Measurements from ENCODE around the gene SYT1.

SYT1 gene

DNA sequence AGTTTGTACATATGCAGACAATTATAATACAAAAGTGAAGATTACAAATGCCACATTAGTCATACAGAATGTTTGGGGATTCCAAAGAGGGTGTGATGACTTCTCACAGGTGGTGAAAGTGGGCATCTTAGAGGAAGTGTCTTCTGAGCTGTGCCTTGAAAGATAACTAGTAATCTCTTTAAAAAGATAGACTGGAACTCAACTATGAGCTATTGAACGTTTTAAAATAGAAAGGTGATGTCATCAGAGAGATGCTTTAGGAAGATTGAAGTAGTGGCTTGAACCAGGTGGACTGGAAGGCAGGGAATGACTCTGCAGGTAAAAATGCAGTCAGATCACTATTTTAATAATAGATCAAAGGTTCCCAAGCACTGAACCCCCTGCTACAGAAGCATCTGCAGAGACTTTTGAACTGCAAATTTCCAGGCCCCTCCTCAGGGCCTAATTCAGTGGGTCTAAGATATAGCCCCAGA, 50.3 kb downstream of the SYT1 start:
- Histone ChIP-seq H3K36me3 (ENCODE audit: insufficient read depth, low read length) (no peaks in the 10 kb centered on the region), H3K4me3 (no peak overlapping the region), H3K9me3 (ENCODE audit: low read depth, low read length) (no peaks in the 10 kb centered on the region), H3K27ac (no peak overlapping the region), H3K9ac (ENCODE audit: insufficient read length) (no peak overlapping the region)
- TF ChIP-seq EZH2 (IDR thresholded peaks at IDR 0.05) (no peak), FOXP2 (optimal IDR thresholded peaks at IDR 0.05; ENCODE audit: control extremely low read depth, extremely low read length, insufficient read depth) (no peak), POLR2AphosphoS5 (IDR thresholded peaks at IDR 0.05; ENCODE audit: borderline replicate concordance, low read depth, low read length) (no peak)
- no peak for DNase-seq (ENCODE audit: low read depth, low spot score)

GRCh38 chr12:78916845-78917480, 52.4 kb downstream of the SYT1 start:
- no peak for DNase-seq (ENCODE audit: low read depth, low spot score)
- Histone ChIP-seq H3K9ac (ENCODE audit: insufficient read length) (no peak overlapping the region), H3K9me3 (ENCODE audit: low read depth, low read length) (no peaks in the 10 kb centered on the region), H3K4me3 (no peak overlapping the region), H3K27ac (no peak overlapping the region), H3K36me3 (ENCODE audit: insufficient read depth, low read length) (no peaks in the 10 kb centered on the region)
- TF ChIP-seq EZH2 (IDR thresholded peaks at IDR 0.05) (no peak), POLR2AphosphoS5 (IDR thresholded peaks at IDR 0.05; ENCODE audit: borderline replicate concordance, low read depth, low read length) (no peak), FOXP2 (optimal IDR thresholded peaks at IDR 0.05; ENCODE audit: control extremely low read depth, extremely low read length, insufficient read depth) (no peak)

DNA sequence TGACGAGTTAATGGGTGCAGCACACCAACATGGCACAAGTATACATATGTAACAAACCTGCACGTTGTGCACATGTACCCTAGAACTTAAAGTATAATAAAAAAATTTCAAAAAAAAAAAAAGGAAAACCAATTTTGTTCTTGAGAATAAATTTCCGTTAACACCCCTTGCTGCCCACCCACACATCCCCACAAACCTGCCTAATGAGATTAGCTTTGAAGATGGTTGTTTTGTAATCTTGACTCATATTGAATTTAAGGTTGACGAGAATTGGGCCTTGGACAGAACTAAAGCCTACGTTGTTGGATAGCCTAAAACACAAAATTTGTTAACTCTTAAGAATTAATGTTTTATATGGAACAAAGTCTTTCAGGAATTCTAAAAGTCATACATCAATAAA, 52.9 kb downstream of the SYT1 start:
- no peaks in the 10 kb centered on the region for H3K36me3 ChIP-seq (ENCODE audit: insufficient read depth, low read length)
- H3K27ac ChIP-seq, result no peak overlapping the region
- H3K9me3 ChIP-seq (ENCODE audit: low read depth, low read length), result no peaks in the 10 kb centered on the region
- no peak overlapping the region for H3K4me3 ChIP-seq
- no peak for TF ChIP-seq FOXP2 (optimal IDR thresholded peaks at IDR 0.05; ENCODE audit: control extremely low read depth, extremely low read length, insufficient read depth)
- no peak for TF ChIP-seq EZH2 (IDR thresholded peaks at IDR 0.05)
- TF ChIP-seq POLR2AphosphoS5 (IDR thresholded peaks at IDR 0.05; ENCODE audit: borderline replicate concordance, low read depth, low read length), result no peak
- no peak for DNase-seq (ENCODE audit: low read depth, low spot score)
- no peak overlapping the region for H3K9ac ChIP-seq (ENCODE audit: insufficient read length)

GRCh38 chr12:78918268-78918667, 53.7 kb downstream of the SYT1 start:
- DNase-seq (ENCODE audit: low read depth, low spot score), result no peak
- H3K36me3 ChIP-seq (ENCODE audit: insufficient read depth, low read length), result no peaks in the 10 kb centered on the region
- no peaks in the 10 kb centered on the region for H3K9me3 ChIP-seq (ENCODE audit: low read depth, low read length)
- H3K4me3 ChIP-seq, result no peak overlapping the region
- H3K9ac ChIP-seq (ENCODE audit: insufficient read length), result no peak overlapping the region
- no peak for TF ChIP-seq POLR2AphosphoS5 (IDR thresholded peaks at IDR 0.05; ENCODE audit: borderline replicate concordance, low read depth, low read length)
- no peak for TF ChIP-seq EZH2 (IDR thresholded peaks at IDR 0.05)
- no peak for TF ChIP-seq FOXP2 (optimal IDR thresholded peaks at IDR 0.05; ENCODE audit: control extremely low read depth, extremely low read length, insufficient read depth)
- no peak overlapping the region for H3K27ac ChIP-seq

DNA sequence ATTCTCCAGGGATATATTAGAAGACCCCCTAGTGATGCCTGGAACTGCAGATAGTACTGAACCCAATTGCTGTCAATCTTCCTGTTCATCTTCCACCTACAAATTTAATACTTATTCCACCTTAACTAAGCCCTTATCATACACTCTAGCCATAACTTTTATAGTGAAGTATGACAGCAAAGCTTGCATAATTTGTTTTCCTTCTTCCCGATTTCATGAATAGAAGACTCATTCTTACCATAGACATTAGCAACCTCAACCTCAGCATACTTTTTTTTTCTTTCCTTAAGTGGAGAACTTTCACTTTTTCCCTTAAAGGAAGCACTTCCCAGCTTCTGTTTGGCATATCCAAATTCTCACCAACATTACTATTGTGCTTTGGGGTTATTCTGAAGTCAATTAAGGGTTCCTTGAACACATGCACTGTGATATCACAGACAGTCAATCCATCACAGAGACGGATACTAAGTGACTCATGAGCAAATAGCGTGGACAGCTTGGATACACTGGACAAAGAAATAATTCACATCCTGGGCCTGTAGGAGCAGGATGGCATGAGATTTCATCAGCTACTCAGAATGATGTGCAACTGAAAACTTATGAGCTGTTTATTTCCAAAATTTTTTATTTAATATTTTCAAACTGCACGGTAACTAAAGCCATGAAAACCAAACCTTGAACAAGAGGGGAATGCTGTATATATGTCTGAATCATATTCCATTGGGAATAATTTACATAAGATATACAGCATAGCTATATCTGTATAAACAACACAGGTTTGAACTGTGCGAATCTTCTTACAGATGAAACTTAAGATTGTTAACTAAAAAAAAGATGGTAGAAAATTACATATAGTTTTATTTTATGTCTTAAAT, 63.9 kb downstream of the SYT1 start:
- no peak overlapping the region for H3K27ac ChIP-seq
- H3K9me3 ChIP-seq (ENCODE audit: low read depth, low read length), result no peaks in the 10 kb centered on the region
- no peak overlapping the region for H3K9ac ChIP-seq (ENCODE audit: insufficient read length)
- TF ChIP-seq POLR2AphosphoS5 (IDR thresholded peaks at IDR 0.05; ENCODE audit: borderline replicate concordance, low read depth, low read length) (no peak), EZH2 (IDR thresholded peaks at IDR 0.05) (no peak), FOXP2 (optimal IDR thresholded peaks at IDR 0.05; ENCODE audit: control extremely low read depth, extremely low read length, insufficient read depth) (no peak)
- no peak overlapping the region for H3K4me3 ChIP-seq
- no peak for DNase-seq (ENCODE audit: low read depth, low spot score)
- H3K36me3 ChIP-seq (ENCODE audit: insufficient read depth, low read length), result no peaks in the 10 kb centered on the region

DNA sequence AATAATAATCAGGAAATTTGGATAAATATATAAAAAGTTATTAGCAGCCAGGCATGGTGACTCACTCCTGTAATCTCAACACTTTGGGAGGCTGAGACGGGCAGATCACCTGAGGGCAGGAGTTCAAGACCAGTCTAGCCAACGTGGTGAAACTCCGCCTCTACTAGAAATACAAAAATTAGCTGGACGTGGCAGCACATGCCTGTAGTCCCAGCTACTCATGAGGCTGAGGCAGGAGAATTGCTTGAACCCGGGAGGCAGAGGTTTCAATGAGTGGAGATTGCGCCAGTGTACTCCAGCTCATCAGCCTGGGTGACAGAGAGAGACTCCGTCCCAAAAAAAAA, 64.5 kb downstream of the SYT1 start:
- DNase-seq (ENCODE audit: low read depth, low spot score), result no peak
- Histone ChIP-seq H3K9me3 (ENCODE audit: low read depth, low read length) (no peaks in the 10 kb centered on the region), H3K9ac (ENCODE audit: insufficient read length) (no peak overlapping the region), H3K27ac (no peak overlapping the region), H3K4me3 (no peak overlapping the region), H3K36me3 (ENCODE audit: insufficient read depth, low read length) (no peaks in the 10 kb centered on the region)
- TF ChIP-seq POLR2AphosphoS5 (IDR thresholded peaks at IDR 0.05; ENCODE audit: borderline replicate concordance, low read depth, low read length) (no peak), EZH2 (IDR thresholded peaks at IDR 0.05) (no peak), FOXP2 (optimal IDR thresholded peaks at IDR 0.05; ENCODE audit: control extremely low read depth, extremely low read length, insufficient read depth) (no peak)

- peak; percentile 63 for DNase-seq (ENCODE audit: low read depth, low spot score)
Measured at GRCh38 chr12:78931466-78931990, 67.0 kb downstream of the SYT1 start.

GRCh38 chr12:78933014-78933413, 68.4 kb downstream of the SYT1 start:
- Histone ChIP-seq H3K9ac (ENCODE audit: insufficient read length) (no peak overlapping the region), H3K27ac (0 out of 2 replicates have a peak overlapping the region, but pooled peaks have one; percentile 4), H3K4me3 (no peak overlapping the region), H3K36me3 (ENCODE audit: insufficient read depth, low read length) (no peaks in the 10 kb centered on the region), H3K9me3 (ENCODE audit: low read depth, low read length) (no peaks in the 10 kb centered on the region)
- no peak for TF ChIP-seq FOXP2 (optimal IDR thresholded peaks at IDR 0.05; ENCODE audit: control extremely low read depth, extremely low read length, insufficient read depth)
- no peak for TF ChIP-seq EZH2 (IDR thresholded peaks at IDR 0.05)
- no peak for TF ChIP-seq POLR2AphosphoS5 (IDR thresholded peaks at IDR 0.05; ENCODE audit: borderline replicate concordance, low read depth, low read length)
- no peak for DNase-seq (ENCODE audit: low read depth, low spot score)

More at GRCh38 chr12:78931466-78931990, 67.0 kb downstream of the SYT1 start:
- Histone ChIP-seq H3K9ac (ENCODE audit: insufficient read length) (no peak overlapping the region), H3K9me3 (ENCODE audit: low read depth, low read length) (no peaks in the 10 kb centered on the region), H3K4me3 (no peak overlapping the region), H3K36me3 (ENCODE audit: insufficient read depth, low read length) (no peaks in the 10 kb centered on the region), H3K27ac (peak overlapping the region; percentile 85)
- TF ChIP-seq POLR2AphosphoS5 (IDR thresholded peaks at IDR 0.05; ENCODE audit: borderline replicate concordance, low read depth, low read length) (no peak), EZH2 (IDR thresholded peaks at IDR 0.05) (no peak), FOXP2 (optimal IDR thresholded peaks at IDR 0.05; ENCODE audit: control extremely low read depth, extremely low read length, insufficient read depth) (no peak)
